SK-N-MC (cell line): Measurements from ENCODE around the gene NRAP.

Experiments used
- EZH2 ChIP-seq: fragments of 200-600 bp; sonication (generic); IDR thresholded peaks from one replicate; pipeline ENCODE4 v1.6.1; 2017; ENCODE audit warnings: antibody characterized with exemption
- POLR2AphosphoS5 ChIP-seq: IDR thresholded peaks from 2 replicates; pipeline ENCODE4 v1.6.1; 2012; ENCODE audit warnings: mild to moderate bottlenecking, low read depth, low read length, borderline replicate concordance

GRCh38 chr10:113641702-113642101 lies 22.1 kb downstream of the NRAP start:
- TF ChIP-seq EZH2 (no peak), POLR2AphosphoS5 (no peak)
